Ovary (tissue), 3 donors: ENCODE measurements around the gene NMUR2.

Experiments used
- CTCF ChIP-seq, 3 donors: fragments of 450-650 bp in 2 of 3; fragments of 200-600 bp in 1 of 3; IDR thresholded peaks; one replicate each; pipeline versions ENCODE4 v1.5.1 to v1.8.0; 2016 to 2022; ENCODE audit warnings: antibody characterized with exemption in 3 of 3, mild to moderate bottlenecking in 1 of 3
- EP300 ChIP-seq: sonication (generic); formaldehyde crosslinking; IDR thresholded peaks from one replicate; pipeline ENCODE4 v1.6.1; 2017; ENCODE audit warnings: antibody characterized with exemption
- POLR2A ChIP-seq: fragments of 450-650 bp; IDR thresholded peaks from one replicate; pipeline ENCODE4 v1.6.1; 2017; ENCODE audit warnings: antibody characterized with exemption, mild to moderate bottlenecking, moderate library complexity
- donor health status: DM: no; HTN: no; CAD: no.

DNA sequence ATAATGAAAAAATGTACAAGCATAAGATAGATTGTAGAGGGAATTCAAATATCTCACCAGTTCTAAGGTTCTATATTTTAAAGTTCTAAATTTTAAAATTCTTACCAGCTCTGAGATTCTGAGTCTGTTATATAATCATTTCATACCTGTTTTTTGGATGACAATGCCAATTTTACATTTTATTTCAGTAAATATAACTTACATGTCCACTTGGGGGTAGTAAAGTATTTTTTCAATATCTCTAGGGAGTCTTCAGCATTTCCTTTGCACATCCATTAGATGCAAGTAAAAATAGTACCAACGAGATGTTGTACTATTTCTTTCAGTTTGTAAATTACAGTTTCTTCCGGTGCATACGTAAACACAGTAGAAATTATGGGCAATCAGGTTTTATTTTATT, 25.7 kb downstream of the NMUR2 start:
- TF ChIP-seq CTCF (IDR thresholded peaks at IDR 0.05), result no peak
- TF ChIP-seq EP300, result no peak
- TF ChIP-seq POLR2A, result no peak
